SK-N-SH (cell line): ENCODE results near the gene TACC2. TPM values are rescaled to one million over a fixed set of nuclear protein-coding genes. Genes with fewer than 3 reads are reported as not detected.

Experiments used
- CTCF ChIA-PET: fragments of 300-600, 350-600 bp; formaldehyde crosslinking; extraction: SDS; loops from one replicate; lab custom pipeline; 2021; lab: Yijun Ruan, JAX
- POLR2A ChIA-PET: fragments of 350-600 bp; sonication (Branson Sonifier 250); formaldehyde crosslinking; extraction: SDS; loops from one replicate; lab custom pipeline; 2020; ENCODE audit warnings: antibody characterized with exemption, inconsistent platforms; lab: Yijun Ruan, JAX
- DNase-seq: peaks from one replicate; pipeline ENCODE4 v3.0.0; 2012
- H2AFZ ChIP-seq: fragments of 200-600 bp; sonication (generic); 2 replicates; pipeline ENCODE4 v1.8.1; 2016; ENCODE audit warnings: antibody characterized with exemption, mild to moderate bottlenecking, low read depth
- H3F3A ChIP-seq: fragments of 200-600 bp; sonication (generic); replicated peaks from 2 replicates; pipeline ENCODE3; 2016; ENCODE audit warnings: antibody characterized with exemption, mild to moderate bottlenecking; ENCODE audit not compliant: insufficient read depth
- H3K27ac ChIP-seq, 2 experiments: fragments of 200-500 bp in 1 of 2; fragments of 200-600 bp in 1 of 2; sonication (Bioruptor generic) in 1 of 2; sonication (generic), shearing (Covaris generic) in 1 of 2; 2 replicates each; pipeline versions ENCODE4 v1.5.1 to v1.6.1; 2014 to 2016; ENCODE audit warnings: low read depth in 2 of 2, inconsistent platforms in 1 of 2, low read length in 1 of 2, mild to moderate bottlenecking in 1 of 2, mixed read lengths in 1 of 2
- H3K27me3 ChIP-seq: fragments of 200-600 bp; sonication (generic), shearing (Covaris generic); 2 replicates; pipeline ENCODE4 v1.6.1; 2016; ENCODE audit warnings: mixed run types; ENCODE audit not compliant: insufficient read depth
- H3K36me3 ChIP-seq, 2 experiments: fragments of 200-500 bp in 1 of 2; fragments of 200-600 bp in 1 of 2; sonication (Bioruptor generic) in 1 of 2; sonication (generic) in 1 of 2; replicated peaks in 1 of 2; 2 replicates each; pipeline versions ENCODE3 to v1.5.1; 2014 to 2016; ENCODE audit warnings: low read length in 1 of 2, mild to moderate bottlenecking in 1 of 2; ENCODE audit not compliant: insufficient read depth in 2 of 2, control insufficient read depth in 1 of 2
- H3K4me1 ChIP-seq, 2 experiments: fragments of 200-500 bp in 1 of 2; fragments of 200-600 bp in 1 of 2; sonication (Bioruptor generic) in 1 of 2; sonication (generic), shearing (Covaris generic) in 1 of 2; 2 replicates each; pipeline versions ENCODE4 v1.5.1 to v1.6.1; 2014 to 2016; ENCODE audit warnings: low read depth in 1 of 2, low read length in 1 of 2, mixed run types in 1 of 2; ENCODE audit not compliant: insufficient read depth in 2 of 2, control insufficient read depth in 1 of 2
- H3K4me2 ChIP-seq: fragments of 200-600 bp; sonication (generic), shearing (Covaris generic); 2 replicates; pipeline ENCODE4 v1.6.1; 2017; ENCODE audit warnings: mixed run types
- H3K4me3 ChIP-seq, 2 experiments: fragments of 200-500 bp in 1 of 2; fragments of 200-600 bp in 1 of 2; sonication (Bioruptor generic) in 1 of 2; sonication (generic), shearing (Covaris generic) in 1 of 2; 2 replicates each; pipeline versions ENCODE4 v1.5.1 to v1.8.1; 2014 to 2016; ENCODE audit warnings: low read depth in 2 of 2, inconsistent platforms in 1 of 2, low read length in 1 of 2, mild to moderate bottlenecking in 1 of 2, mixed read lengths in 1 of 2, moderate library complexity in 1 of 2
- H3K79me2 ChIP-seq: fragments of 200-600 bp; sonication (generic); 2 replicates; pipeline ENCODE4 v1.8.1; 2017; ENCODE audit warnings: mild to moderate bottlenecking; ENCODE audit not compliant: insufficient read depth
- H3K9ac ChIP-seq: fragments of 200-600 bp; sonication (generic); 2 replicates; pipeline ENCODE4 v1.6.1; 2017; ENCODE audit warnings: mixed run types
- H3K9me2 ChIP-seq: fragments of 200-600 bp; sonication (generic); 2 replicates; pipeline ENCODE4 v1.6.1; 2017; ENCODE audit warnings: mixed run types
- H3K9me3 ChIP-seq: fragments of 200-600 bp; sonication (generic); 2 replicates; pipeline ENCODE4 v1.6.1; 2017; ENCODE audit warnings: mixed run types, mild to moderate bottlenecking, moderate library complexity
- H4K20me1 ChIP-seq: fragments of 200-600 bp; sonication (generic); 2 replicates; pipeline ENCODE4 v1.6.1; 2017; ENCODE audit warnings: mild to moderate bottlenecking, mixed run types; ENCODE audit not compliant: insufficient read depth
- CTCF ChIP-seq: fragments of 200-600 bp; sonication (generic); IDR thresholded peaks from 2 replicates; pipeline ENCODE4 v1.6.1; 2017; ENCODE audit warnings: antibody characterized with exemption, mild to moderate bottlenecking, moderate library complexity
- ELF1 ChIP-seq: IDR thresholded peaks from 2 replicates; pipeline ENCODE4 v1.4.0; 2012
- EZH2phosphoT487 ChIP-seq: fragments of 200-600 bp; sonication (generic); IDR thresholded peaks from 2 replicates; pipeline ENCODE4 v1.6.1; 2017; ENCODE audit warnings: low read depth, mixed run types, mild to moderate bottlenecking, antibody characterized with exemption, moderate library complexity, borderline replicate concordance
- FOXM1 ChIP-seq: IDR thresholded peaks from 2 replicates; pipeline ENCODE4 v1.4.0; 2012; ENCODE audit warnings: low read depth, mild to moderate bottlenecking
- JUND ChIP-seq: IDR thresholded peaks from 2 replicates; pipeline ENCODE4 v1.4.0; 2012
- REST ChIP-seq: IDR thresholded peaks from 2 replicates; pipeline ENCODE4 v1.6.1; 2012; ENCODE audit warnings: mild to moderate bottlenecking, low read depth, low read length, moderate library complexity
- RXRA ChIP-seq: IDR thresholded peaks from 2 replicates; pipeline ENCODE4 v1.4.0; 2012; ENCODE audit warnings: low read depth, mild to moderate bottlenecking, borderline replicate concordance
- TEAD4 ChIP-seq: IDR thresholded peaks from 2 replicates; pipeline ENCODE4 v1.4.0; 2012; ENCODE audit warnings: mild to moderate bottlenecking, borderline replicate concordance; ENCODE audit not compliant: insufficient read depth
- USF1 ChIP-seq: IDR thresholded peaks from 2 replicates; pipeline ENCODE4 v1.4.0; 2012; ENCODE audit warnings: low read depth, borderline replicate concordance
- WGBS: methylation state at CpG from one replicate; pipeline ENCODE4 v1.1.6; 2017; ENCODE audit warnings: low lambda C conversion rate; 5-methylcytosine and 5-hydroxymethylcytosine counted together
- polyA plus RNA-seq, 3 experiments: library from polyadenylated mRNA; depleted of rRNA; stranded (reverse); fragments of >200 nt; gene quantifications; 2 replicates each; pipeline ENCODE4 v1.2.3, GENCODE V29; 2012

The TACC2 gene
- polyA plus RNA-seq, 1 of the 3 experiments (the other 2 are of a cell fraction): 8.8 TPM

DNA sequence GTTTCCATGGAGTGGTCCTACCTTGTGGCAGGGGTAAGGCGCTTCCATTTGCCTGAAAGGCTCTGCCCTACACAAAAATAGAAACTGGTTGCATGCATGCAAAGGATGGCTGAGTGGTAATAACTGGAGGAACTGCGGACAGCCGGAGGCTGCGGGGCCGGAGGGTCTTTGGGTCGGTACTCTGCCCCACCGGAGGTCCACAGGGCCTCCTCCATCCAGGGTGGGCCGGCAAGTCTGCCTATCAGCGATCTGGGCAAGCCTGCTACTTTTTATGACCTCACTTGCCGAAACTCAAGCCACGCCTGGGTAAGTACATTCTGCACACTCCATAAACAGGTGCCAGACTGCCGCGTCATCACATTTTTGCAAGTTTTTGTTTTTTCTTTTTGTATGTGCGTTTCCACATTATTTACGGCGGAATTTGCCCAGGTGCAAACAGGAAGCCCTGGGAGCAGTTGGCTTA, 30.0 kb downstream of the TACC2 start:
- no peak overlapping the region for H3K4me2 ChIP-seq
- no peak overlapping the region for H3K4me3 ChIP-seq
- no peaks in the 10 kb centered on the region for H3K9me2 ChIP-seq
- no peaks in the 10 kb centered on the region for H3K36me3 ChIP-seq
- H3F3A ChIP-seq: no peaks in the 10 kb centered on the region
- CTCF ChIA-PET: no interaction called here
- 76% methylated on average over 12 of the region's 16 CpGs for WGBS
- no peaks in the 10 kb centered on the region; the same call in 1 of the 2 replicates for H3K27me3 ChIP-seq
- H3K27ac ChIP-seq: no peak overlapping the region
- H3K9ac ChIP-seq: no peak overlapping the region
- DNase-seq: no peak
- no peaks in the 10 kb centered on the region for H3K79me2 ChIP-seq
- H4K20me1 ChIP-seq: no peaks in the 10 kb centered on the region
- POLR2A ChIA-PET: no interaction called here
- TF ChIP-seq ELF1: no peak
- no peak for TF ChIP-seq TEAD4
- TF ChIP-seq CTCF: no peak
- no peak for TF ChIP-seq EZH2phosphoT487
- no peak for TF ChIP-seq REST
- H3K9me3 ChIP-seq: no peaks in the 10 kb centered on the region
- H2AFZ ChIP-seq: no peak overlapping the region
- H3K4me1 ChIP-seq: peaks cover 0 to 6% of the 10 kb centered on the region in 2 experiments; a peak in 1 of 4 replicates

DNA sequence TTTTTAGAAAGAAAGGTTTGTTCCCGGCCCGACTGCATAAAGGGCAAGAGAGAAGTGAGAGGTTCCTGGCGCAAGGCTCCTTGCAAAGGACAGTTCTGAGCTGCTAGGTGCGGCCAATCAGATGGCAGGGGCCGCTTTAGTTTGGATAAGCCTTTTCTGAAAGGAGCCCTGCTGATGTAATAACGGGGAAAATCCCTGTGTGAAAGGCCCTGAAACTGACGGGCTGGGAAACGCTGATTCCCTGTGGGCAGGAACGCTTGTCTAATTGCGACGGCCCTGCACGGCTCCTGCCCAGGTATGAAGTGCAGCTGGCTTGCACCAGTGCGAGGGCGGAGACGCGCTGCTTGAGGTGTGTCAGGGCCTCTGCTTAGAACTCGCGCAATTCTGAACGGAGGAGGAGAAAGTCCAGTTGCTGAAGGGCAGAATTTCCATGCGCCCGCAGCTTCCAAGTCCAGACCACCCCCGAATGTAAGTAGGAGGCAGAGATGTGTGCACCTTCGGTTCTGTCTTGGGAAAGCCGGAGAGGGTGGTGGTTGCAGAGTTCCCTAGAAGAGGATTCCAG, 30.5 kb downstream of the TACC2 start:
- no peak for DNase-seq
- no peaks in the 10 kb centered on the region for H3K79me2 ChIP-seq
- H3K27ac ChIP-seq: no peak overlapping the region
- no peaks in the 10 kb centered on the region for H3K9me2 ChIP-seq
- ChIA-PET CTCF (interaction anchor here (1.2 kb wide), 1 partner anchor 45 kb away, joined by 3 read pairs; the partner anchor contains the start of gene NSMCE4A), POLR2A (no interaction called here)
- H2AFZ ChIP-seq: no peak overlapping the region
- H3K9me3 ChIP-seq: no peaks in the 10 kb centered on the region
- no peaks in the 10 kb centered on the region; the same call in 1 of the 2 replicates for H3K27me3 ChIP-seq
- no peak overlapping the region for H3K4me3 ChIP-seq
- H3K36me3 ChIP-seq: no peaks in the 10 kb centered on the region
- no peak overlapping the region for H3K9ac ChIP-seq
- no peak for TF ChIP-seq JUND
- no peak for TF ChIP-seq RXRA
- no peak for TF ChIP-seq USF1
- no peak for TF ChIP-seq CTCF
- TF ChIP-seq FOXM1: no peak
- TF ChIP-seq REST: no peak
- no peaks in the 10 kb centered on the region for H3F3A ChIP-seq
- 77% methylated on average over 24 of the region's 24 CpGs for WGBS
- no peak overlapping the region for H3K4me2 ChIP-seq
- H4K20me1 ChIP-seq: no peaks in the 10 kb centered on the region
- H3K4me1 ChIP-seq: peaks cover 0 to 6% of the 10 kb centered on the region in 2 experiments; a peak in 1 of 4 replicates
